HG03039 (cell line): ENCODE results near the gene PELI3.
"Not testable (repeated sequence)": the region's sequence is repeated elsewhere in the genome, so short reads cannot be mapped to it uniquely, and the experiment has no call there.

Experiments
- ATAC-seq: cut with Tn5 transposase; IDR thresholded peaks from one replicate; pipeline ENCODE4 v1.9.1; 2021; ENCODE audit warnings: mild to moderate bottlenecking, moderate library complexity; ENCODE audit not compliant: unreplicated experiment

PELI3 gene, protein sequence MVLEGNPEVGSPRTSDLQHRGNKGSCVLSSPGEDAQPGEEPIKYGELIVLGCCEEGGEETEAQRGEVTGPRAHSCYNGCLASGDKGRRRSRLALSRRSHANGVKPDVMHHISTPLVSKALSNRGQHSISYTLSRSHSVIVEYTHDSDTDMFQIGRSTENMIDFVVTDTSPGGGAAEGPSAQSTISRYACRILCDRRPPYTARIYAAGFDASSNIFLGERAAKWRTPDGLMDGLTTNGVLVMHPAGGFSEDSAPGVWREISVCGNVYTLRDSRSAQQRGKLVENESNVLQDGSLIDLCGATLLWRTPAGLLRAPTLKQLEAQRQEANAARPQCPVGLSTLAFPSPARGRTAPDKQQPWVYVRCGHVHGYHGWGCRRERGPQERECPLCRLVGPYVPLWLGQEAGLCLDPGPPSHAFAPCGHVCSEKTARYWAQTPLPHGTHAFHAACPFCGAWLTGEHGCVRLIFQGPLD

DNA sequence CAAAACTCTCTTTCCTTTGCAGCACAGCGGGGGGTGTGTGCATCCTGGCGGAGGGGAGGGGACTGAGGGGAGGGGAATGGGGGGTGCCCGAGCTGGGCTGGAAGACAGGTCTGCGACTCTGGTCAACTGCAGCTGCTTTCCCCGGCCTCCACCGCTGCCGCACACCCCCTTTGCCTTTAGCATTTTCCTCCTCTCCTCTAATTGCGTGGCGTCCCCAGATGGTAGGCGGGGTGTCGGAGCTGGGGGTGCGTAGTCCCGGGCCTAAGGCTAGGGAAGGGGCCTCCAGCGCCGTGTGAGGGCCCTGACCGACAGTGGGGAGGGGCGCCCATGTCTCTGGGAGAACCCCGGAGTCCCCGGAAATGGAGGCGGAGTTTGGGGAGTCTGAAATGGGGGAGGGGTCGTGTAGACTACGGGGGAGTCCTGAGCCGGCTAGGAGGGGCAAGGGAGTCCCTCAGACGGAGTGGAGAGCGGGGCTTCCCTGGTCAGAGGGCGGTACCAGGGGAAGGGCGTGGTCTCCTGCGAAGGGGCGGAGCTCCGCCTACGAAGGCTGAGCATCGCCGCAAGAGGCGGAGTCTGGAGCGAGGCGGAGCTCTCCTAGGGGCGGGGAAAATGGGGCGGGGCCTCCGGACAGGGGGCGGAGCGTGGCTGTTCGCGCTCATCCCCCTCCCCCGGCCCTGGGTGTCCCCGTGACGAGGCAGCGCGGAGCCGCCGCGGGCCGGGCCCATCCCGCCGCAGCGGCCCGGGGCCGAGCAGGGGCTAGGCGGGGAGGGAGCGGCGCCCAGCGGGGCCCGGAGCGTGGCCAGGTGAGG is at the start of gene PELI3:
PELI3 (plus strand) TSS at position 681 of the 809 bp plus-strand sequence. CDS start 1,224 bp downstream, outside the sequence.
- ATAC-seq = peak; percentile 68

DNA sequence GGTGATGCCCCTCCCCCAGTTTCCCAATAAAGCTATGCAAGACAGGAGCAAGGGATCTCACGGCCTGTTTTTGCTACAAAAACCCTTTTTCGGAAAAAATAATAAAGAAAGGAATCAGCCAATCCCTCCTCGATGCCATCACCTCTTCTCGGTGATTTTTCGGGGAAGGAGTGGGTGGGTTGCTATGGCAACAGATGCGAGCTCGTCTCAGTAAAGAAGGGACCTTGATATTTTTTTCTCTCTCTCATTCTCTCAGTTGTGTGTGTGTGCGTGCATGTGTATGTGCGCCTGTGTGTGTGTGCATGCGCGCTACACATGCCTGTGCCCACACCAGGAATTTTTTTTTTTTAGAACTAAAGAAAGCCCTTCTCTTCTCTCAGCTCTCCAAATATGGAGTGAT is 49.7 kb upstream of the PELI3 start:
- no peak for ATAC-seq

DNA sequence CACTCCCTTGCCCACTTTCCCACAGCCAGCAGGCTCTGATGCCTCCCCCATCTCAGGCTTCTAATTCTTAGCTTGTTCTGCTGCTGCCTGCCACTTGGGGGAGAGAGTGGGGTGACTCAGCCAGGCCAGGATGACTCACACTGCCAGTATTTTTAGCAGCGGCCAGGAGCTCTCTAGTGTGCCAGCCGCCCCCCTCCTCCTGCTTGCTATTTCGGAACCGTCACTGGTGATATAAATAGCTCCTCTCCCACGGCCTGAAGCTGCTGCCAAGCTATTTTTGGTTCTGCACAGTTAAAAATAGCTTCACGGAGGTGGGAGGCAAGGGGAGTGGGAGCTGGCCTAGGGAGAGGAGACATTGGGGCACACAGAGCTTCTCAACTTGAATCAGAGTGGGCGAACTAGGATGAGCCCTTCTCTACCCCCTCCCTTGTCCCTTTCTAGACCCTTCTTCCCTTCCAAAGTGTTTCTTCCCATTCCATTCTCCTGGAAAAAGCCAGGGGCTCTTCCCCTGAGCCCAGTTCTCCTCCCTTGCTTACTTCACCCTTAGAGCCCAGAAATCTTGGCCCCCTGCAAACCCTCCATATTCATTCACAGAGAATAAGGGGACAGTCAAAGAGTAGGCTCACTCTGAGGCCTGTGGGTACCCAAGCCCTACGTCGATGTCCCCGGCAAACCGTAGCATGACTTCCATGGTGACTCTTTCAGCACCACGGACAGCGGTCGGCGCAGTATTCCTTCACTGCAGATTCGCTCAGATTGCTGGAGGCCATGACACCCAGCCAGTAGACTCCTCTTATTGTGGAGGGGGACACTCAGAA is 48.3 kb upstream of the PELI3 start:
- ATAC-seq = no peak

DNA sequence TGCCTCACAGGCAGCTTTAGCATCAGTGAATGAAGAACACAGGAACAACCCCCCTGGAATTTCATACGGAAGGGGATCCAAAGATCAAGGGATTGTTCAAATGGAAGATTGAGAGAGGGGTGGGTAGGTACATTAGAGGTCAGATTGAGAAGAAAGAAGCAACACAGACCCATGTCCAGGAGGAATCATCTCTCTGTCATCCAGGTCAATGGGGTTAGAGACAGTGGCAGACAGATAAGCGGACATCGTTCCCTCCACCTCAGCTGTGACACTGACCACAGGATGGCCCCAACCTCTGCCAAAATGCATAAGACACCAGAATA is 47.8 kb upstream of the PELI3 start:
- no peak for ATAC-seq

DNA sequence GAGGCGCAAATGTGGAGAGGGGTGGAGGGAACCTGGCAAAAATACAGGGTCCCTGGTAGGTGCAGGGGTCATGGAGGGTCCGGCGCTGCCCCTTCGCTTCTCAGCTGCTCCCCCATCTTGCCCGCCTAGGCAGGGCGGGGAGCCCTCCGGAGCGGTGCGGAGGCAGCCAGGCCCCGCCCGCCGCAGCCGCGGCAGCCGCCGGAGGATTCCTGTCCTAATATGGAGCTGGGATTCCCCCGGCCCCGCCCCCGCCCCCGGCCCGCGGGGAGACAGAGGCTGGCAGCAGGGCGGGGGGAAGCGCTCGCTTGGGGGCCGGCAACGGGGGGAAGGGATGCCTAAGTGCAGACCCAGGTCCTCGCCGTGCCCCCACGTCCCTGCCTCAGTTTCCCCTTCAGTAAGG is 46.9 kb upstream of the PELI3 start:
- ATAC-seq = no peak

DNA sequence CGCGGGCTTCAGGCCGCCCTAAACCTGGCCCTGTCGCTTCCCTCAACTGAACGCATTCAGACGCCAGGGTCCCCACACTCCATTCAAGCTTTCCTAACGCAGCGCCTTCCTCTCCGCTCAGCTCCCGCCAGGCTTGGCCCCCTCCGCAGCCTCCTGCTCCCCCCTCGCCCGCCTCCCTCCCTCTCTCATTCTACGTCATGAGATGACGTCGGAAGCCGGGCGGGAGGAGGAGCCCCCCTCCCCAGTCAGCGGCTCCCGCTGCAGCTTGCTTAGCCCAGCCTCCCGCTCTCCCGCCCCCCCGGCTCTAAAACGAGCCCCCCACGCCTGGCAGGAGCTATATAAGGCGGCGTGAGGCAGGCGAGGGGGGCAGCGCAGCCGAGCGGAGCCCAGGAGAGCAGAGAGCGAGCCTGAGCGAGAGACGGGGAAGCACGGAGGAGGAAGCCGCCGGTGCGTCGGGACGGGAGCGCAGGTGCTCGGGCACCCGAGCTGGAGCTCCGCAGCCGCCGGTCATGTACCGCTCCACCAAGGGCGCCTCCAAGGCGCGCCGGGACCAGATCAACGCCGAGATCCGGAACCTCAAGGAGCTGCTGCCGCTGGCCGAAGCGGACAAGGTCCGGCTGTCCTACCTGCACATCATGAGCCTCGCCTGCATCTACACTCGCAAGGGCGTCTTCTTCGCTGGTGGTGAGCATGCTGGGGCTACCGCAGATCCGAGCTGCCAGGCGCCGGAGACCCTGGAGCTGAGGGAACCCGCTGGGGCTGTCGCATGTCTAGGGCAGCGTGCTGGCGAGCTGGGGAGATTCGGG is 45.8 kb upstream of the PELI3 start, which contains the start of gene NPAS4:
NPAS4 (plus strand) TSS at position 365 of the 806 bp plus-strand sequence; CDS start at position 510, 145 bp downstream.
- ATAC-seq = no peak

DNA sequence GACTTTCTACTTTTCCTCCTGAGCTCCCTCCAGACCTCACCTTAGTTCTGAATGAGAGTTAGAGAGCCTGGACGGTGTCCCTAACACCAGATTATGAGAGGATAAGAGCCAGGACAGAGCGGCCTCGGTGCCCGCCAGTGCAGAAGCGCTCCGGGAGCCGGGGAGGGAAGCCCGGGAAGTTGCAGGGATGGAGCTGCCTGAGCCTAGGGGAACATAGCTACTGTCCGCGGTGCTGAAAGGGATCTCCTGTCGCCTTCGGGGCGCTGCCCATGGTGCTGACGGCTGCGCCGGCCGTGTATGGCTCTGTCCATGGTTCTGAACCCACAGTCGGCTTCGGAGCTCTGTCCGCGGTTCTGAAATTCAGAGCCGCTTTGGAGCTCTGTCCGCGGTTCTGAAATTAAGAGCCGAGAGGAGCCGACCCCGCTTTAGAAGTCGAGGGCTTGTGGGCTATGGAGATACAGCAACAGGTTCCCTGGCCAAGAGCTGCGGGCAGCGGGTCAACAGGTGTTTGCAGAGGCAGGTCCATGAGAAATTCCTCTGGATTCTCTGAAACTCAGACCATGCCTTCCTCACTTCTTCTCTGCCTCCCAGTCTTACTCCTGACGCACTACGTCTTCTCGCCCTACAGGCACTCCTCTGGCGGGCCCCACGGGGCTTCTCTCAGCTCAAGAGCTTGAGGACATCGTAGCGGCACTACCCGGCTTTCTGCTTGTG is 45.1 kb upstream of the PELI3 start:
- ATAC-seq = peak; percentile 53

DNA sequence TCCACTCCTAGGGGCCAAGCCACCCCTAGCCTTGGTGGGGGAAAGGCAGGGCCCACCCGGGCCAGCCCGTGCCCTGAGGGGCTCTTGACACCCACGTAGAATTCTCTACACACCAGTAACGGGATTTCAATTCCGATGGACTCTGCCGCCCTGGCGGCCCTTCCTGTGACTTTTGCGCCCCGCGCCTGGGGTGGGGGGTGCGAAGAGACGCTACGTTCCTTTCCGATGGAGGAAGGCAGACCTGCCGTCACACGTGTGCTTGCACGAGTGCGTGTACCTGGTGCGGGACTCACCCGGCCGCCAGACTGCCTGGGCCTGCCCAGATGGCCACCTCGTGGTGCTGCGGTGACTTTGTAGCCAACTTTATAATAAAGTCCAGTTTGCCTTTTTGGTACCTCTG is 40.4 kb upstream of the PELI3 start:
- ATAC-seq = no peak

DNA sequence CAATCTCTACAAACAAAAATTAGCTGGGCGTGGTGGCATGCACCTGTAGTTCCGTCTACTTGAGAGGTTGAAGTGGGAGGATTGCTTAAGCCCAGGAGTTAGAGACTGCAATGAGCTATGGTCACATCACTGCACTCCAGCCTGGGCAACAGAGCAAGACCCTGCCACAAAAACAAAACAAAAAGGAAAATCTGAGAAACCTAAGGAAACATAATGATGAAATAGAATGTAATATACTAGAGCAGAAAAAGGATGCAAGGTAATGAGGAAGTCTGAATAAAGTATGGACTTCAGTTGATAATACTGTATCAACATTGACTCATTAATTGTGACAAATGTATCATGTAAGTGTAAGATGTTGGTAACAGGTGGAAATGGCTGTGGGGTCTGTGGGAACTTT is 37.8 kb upstream of the PELI3 start:
- no peak for ATAC-seq

DNA sequence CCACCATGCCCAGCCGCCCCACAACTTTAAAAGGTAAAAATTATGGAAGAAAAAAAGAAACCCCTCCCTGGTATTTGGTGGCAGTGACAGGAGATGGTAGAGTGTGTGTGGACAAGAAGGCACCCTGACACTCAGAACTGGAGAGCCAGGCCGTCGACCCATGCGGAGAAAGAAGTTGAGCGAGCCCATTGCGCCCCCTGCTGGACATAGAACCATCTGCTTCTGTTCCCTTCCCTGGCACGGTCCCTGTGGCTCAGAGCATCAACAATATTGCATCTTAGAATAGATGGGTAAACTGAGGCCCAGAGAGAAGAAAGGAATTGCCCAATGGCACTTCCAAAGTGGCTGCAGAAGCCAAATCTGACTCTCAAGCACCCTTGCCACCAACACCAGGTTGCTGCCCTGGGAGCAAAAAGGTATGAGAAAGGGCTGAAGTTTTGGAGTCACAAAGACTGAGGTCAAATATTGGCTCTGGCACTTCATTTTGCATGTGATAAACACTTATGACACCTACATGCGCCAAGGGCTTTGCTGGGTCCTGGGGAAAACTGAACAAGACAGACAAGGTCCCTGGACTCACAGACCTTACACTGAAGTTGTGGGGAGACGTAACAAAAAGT is 36.6 kb upstream of the PELI3 start:
- ATAC-seq = no peak

DNA sequence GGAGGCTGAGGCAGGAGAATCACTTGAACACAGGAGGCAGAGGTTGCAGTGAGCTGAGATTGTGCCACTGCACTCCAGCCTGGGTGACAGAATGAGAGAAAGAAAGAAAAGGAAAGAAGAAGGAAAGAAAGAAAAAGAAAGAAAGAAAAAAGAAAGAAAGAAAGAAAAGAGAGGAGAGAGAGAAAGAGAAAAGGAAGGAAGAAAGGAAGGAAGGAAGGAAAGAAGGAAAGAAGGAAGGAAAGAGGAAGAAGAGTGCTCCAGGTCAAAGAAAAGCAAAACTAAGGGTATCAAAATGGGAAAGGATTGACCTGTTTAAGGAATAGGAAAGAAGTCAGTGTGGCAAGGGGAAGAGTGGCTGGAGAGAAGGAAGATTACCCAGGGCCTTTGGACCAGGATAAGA is 35.4 kb upstream of the PELI3 start:
- not testable (repeated sequence) for ATAC-seq

DNA sequence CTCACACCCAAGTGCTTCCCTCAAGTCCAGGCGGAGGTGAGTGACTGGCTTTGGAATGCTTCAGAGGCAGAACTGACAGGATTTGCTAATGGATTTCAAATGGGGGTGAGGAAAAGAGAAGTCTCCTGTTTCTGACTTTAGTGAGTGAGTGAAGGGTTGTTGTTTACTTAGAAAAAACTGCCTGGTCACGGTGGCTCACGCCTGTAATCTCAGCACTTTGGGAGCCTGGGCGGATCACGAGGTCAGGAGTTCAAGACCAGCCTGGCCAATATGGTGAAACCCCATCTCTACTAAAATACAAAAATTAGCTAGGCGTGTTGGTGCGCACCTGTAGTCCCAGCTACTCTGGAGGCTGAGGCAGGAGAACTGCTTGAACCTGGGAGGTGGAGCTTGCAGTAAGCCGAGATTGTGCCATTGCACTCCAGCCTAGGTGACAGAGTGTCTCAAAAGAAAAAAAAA is 34.8 kb upstream of the PELI3 start:
- ATAC-seq = not testable (repeated sequence)

DNA sequence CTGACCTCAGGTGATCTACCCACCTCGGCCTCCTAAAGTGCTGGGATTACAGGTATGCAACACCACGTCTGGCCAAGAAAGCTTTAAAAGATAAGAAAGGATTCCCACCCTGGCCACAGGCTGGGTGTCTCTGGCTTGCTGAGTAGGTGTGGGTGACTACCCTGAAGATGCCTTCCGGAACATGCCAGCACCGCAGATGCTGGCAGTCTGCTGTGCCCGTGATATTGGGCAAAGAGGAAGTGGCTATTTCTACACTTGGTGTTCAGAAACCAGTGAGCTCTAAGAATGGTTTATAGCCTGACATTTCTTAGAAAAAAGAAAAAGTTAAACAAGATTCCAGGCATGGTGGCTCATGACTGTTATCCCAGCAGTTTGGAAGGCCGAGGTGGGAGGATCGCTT is 34.1 kb upstream of the PELI3 start:
- no peak for ATAC-seq

DNA sequence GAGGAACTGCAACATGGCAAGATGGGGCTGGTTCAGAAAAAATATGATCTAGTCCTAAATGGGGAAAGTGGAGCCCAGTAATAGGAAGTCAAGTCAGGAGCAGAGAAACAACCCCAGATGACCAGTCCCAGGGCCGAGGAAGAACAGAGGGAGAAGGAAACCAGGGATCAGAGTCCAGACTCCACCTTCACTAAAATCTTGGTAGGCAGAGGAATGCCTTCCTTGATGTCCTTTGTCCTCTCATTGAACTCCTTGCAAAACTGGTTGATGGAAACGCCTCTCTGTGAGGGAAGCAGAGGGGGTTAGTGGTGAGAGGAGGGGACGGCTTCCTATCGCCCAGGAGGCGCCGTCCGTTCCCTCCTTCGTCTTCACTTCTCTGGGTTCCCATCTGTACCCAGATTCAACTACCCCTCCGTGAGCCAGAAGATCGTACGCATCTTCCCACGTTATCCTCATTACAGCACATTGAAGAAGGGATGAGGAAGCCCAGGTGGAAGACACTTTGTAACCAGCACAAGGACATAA is 28.7 kb upstream of the PELI3 start:
- ATAC-seq = no peak

DNA sequence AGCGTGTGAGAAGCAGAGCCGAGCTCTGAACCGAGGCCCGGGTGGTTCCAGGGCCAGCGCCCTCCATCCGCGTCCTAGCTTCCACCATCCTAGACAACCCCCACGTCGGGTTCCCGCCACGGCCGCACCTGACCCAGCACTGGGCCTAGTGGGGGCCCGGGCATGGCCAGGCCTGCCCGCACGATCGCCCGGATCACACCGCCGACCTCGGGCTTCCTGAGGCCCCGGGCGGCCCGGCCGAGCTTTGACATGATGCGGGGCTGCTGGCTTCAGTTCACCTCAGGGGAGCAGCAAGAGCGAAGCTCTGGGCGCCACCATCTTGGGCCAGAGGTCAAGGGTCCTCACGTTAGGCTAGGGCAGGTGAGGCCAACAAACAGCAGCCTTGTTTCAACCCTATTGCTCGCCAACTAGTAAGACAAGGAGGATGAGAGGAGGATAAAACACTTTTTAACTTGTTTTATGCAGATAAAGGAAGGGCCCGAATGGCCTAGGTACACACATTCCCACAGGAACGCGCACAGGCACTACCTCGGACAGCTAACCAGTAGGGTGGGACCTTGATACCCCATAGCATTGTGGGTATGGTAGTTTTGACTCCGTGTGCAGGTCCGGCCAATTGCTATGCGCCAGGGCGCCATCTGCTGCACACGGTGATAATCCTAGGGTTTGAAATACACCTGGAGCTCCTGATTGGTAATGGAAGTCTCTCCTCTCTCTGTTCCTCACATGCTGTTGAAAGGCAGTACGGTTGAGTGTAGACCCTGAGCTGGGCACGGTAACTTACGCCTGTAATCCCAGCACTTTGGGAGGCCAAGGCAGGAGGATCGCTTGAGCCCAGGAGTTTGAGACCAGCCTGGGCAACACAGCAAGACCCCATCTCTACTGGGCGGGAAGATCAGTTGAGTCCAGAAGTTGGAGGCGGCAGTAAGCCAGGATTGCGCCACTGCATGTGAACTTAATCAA is 27.9 kb upstream of the PELI3 start, which contains the start of gene MRPL11:
MRPL11 (minus strand) TSS at position 345 of the 963 bp plus-strand sequence; CDS start at position 251, 94 bp downstream.
- ATAC-seq = peak; percentile 75

DNA sequence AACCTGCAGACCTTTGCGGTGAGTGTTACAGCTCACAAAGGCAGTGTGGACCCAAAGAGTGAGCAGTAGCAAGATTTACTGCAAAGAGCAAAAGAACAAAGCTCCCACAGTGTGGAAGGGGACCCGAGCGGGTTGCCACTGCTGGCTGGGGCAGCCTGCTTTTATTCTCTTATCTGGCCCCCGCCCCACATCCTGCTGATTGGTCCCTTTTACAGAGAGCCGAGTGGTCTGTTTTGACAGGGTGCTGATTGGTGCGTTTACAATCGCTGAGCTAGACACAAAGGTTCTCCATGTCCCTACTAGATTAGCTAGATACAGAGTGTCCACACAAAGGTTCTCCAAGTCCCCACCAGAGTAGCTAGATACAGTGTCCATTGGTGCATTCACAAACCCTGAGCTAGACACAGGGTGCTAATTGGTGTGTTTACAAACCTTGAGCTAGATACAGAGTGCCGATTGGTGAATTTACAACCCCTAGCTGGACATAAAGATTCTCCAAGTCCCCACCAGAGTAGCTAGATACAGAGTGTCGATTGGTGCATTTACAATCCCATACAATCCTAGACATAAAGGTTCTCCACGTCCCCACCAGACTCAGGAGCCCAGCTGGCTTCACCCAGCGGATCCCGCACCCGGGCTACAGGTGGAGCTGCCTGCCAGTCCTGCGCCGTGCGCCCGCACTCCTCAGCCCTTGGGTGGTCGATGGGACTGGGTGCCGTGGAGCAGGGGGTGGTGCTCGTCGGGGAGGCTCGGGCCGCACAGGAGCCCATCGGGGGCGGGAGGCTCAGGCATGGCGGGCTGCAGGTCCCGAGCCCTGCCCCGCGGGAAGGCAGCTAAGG is 26.4 kb upstream of the PELI3 start:
- ATAC-seq = not testable (repeated sequence)

DNA sequence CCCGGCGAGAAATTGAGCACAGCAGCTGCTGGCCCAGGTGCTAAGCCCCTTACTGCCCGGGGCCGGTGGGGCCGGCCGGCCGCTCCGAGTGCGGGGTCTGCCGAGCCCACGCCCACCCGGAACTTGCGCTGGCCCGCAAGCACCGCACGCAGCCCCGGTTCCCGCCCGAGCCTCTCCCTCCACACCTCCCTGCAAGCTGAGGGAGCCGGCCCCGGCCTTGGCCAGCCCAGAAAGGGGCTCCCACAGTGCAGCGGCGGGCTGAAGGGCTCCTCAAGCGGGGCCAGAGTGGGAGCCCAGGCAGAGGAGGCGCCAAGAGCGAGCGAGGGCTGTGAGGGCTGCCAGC is 25.8 kb upstream of the PELI3 start:
- ATAC-seq = not testable (repeated sequence)
